ENCODE measurements around the gene SFT2D3. TPM values are rescaled to one million over a fixed set of nuclear protein-coding genes. Genes with fewer than 3 reads are reported as not detected.

The SFT2D3 gene
- total and polyA plus RNA-seq, 9 of the 15 experiments (the other 6 are each of a cell fraction or from before 2014, with no cell fraction given): 7.5 to 9.9 (median 8.9) TPM; not detected in 2

GRCh38 chr2:127701651-127702394 is 526 bp downstream of the SFT2D3 start:
- Histone ChIP-seq H3K9ac (ENCODE audit: insufficient read depth in 1 of 2, low read depth in 2 of 2, low read length in 2 of 2) (peak overlapping the region; percentile 81 to 99), H3K27me3 (ENCODE audit: control insufficient read depth in 2 of 2, insufficient read depth in 2 of 2, low read length in 2 of 2) (no peaks in the 10 kb centered on the region), H3K9me1 (ENCODE audit: control insufficient read depth, insufficient read depth, low read length) (no peaks in the 10 kb centered on the region), H4K20me1 (replicated peaks; ENCODE audit: control insufficient read depth, insufficient read depth, low read length) (no peaks in the 10 kb centered on the region; the same call in none of the 2 replicates), H3K4me3 (peak overlapping the region; percentile 83), H3K27ac (ENCODE audit: extremely low read depth, low read depth, low read length) (peak overlapping the region; percentile 95), H3K79me2 (ENCODE audit: control insufficient read depth, insufficient read depth, low read length) (peaks cover 35% of the 10 kb centered on the region), H3K9me3 (replicated peaks; ENCODE audit: control insufficient read depth, insufficient read depth, low read depth, low read length) (no peaks in the 10 kb centered on the region), H3K36me3 (ENCODE audit: control insufficient read depth, insufficient read depth, low read length) (peaks cover 41% of the 10 kb centered on the region), H3K4me2 (ENCODE audit: insufficient read depth, low read length) (peak overlapping the region; percentile 93), H2AFZ (ENCODE audit: low read depth, low read length) (peak overlapping the region; percentile 74), H3K4me1 (replicated peaks in 1 of 2; ENCODE audit: control insufficient read depth in 2 of 2, insufficient read depth in 2 of 2, low read length in 2 of 2) (peaks cover 18 to 26% of the 10 kb centered on the region in 2 experiments)
- in situ Hi-C loops (cut with MboI) (no loop called here), intact Hi-C loops (cut with micrococcal nuclease) (loop anchor here (2.0 kb wide), 2 partner anchors 109 to 111 kb away; partner anchors contain the start of gene WDR33)
- no TSS peak for BruUV-seq (replicated peaks)
- FAIRE-seq (no peak), DNase-seq (ENCODE audit: extremely low read depth in 1 of 4, low spot score in 3 of 4) (peak; percentile 57 to 77 (median 62)), ATAC-seq (peak; percentile 73)
- ChIA-PET POLR2A (interaction anchor here (0.6 to 1.3 kb wide), 11 partner anchors 8 to 476 kb away, joined by 3 to 4 read pairs (median 3); no protein-coding TSS in a partner anchor), CTCF (ENCODE audit: low intra/inter-chr PET ratio) (interaction anchor here (0.6 kb wide), 1 partner anchor 142 kb away, joined by 3 read pairs; no protein-coding TSS in a partner anchor)
- under 1% methylated on average over 83 of the region's 108 CpGs for WGBS (ENCODE audit: insufficient coverage, low coverage, missing lambda C conversion rate)
- TF ChIP-seq KLF1 (tag; IDR thresholded peaks at IDR 0.05) (0 out of 2 replicates have a peak, but pooled peaks have one; percentile 12), ZNF12 (CRISPR knock-in tag; IDR thresholded peaks at IDR 0.05) (no peak), SUPT5H (IDR thresholded peaks at IDR 0.05) (no peak), GABPB2 (CRISPR knock-in tag; conservative IDR thresholded peaks at IDR 0.05) (no peak), ZNF41 (CRISPR knock-in tag; conservative IDR thresholded peaks at IDR 0.05) (no peak), FOXK1 (CRISPR knock-in tag; IDR thresholded peaks at IDR 0.05; ENCODE audit: borderline replicate concordance) (peak; percentile 41; the same call in 1 of the 2 replicates), ZNF253 (CRISPR knock-in tag; conservative IDR thresholded peaks at IDR 0.05) (no peak), NRF1 (conservative IDR thresholded peaks at IDR 0.05 in 1 of 2, IDR thresholded peaks at IDR 0.05 in 1 of 2) (peak; percentile 54 to 75; a peak in 2 of 4 replicates), FOSL1 (tag; conservative IDR thresholded peaks at IDR 0.05) (no peak), ZNF695 (CRISPR knock-in tag; IDR thresholded peaks at IDR 0.05) (no peak), STAT5B (CRISPR knock-in tag; IDR thresholded peaks at IDR 0.05) (no peak), PHF21A (IDR thresholded peaks at IDR 0.05; ENCODE audit: borderline replicate concordance, low read depth) (no peak), USF2 (CRISPR knock-in tag; IDR thresholded peaks at IDR 0.05) (no peak), RBM34 (IDR thresholded peaks at IDR 0.05; ENCODE audit: borderline replicate concordance, insufficient read depth, low read length) (no peak), HLTF (IDR thresholded peaks at IDR 0.05) (no peak), CREB1 (IDR thresholded peaks at IDR 0.05) (no peak), CREB1 (CRISPR knock-in tag; IDR thresholded peaks at IDR 0.05) (no peak), ZNF518B (CRISPR knock-in tag; IDR thresholded peaks at IDR 0.05) (no peak), SMARCA5 (IDR thresholded peaks at IDR 0.05) (no peak), ZNF239 (CRISPR knock-in tag; IDR thresholded peaks at IDR 0.05) (no peak), ZNF778 (CRISPR knock-in tag; IDR thresholded peaks at IDR 0.05) (no peak)

Data from K562 (cell line).